Fibroblast of mammary gland (primary cell): Measurements from ENCODE around the gene CHTOP.
A peak's percentile ranks its signal among the peaks of the same experiment; 100 is the strongest.

Source experiments
- DNase-seq: peaks from one replicate; pipeline ENCODE4 v3.0.0-alpha.2; 2010; ENCODE audit warnings: low read depth
- H3K4me3 ChIP-seq: 2 replicates; pipeline ENCODE4 v1.5.1; 2011; ENCODE audit warnings: low read depth, mild to moderate bottlenecking, low read length, moderate library complexity; ENCODE audit not compliant: control insufficient read depth
- CTCF ChIP-seq: conservative IDR thresholded peaks from 2 replicates; pipeline ENCODE4 v1.5.1; 2011; ENCODE audit warnings: low read depth, low read length, inconsistent platforms; ENCODE audit not compliant: control insufficient read depth, insufficient read depth

The CHTOP gene

GRCh38 chr1:153612755-153613331 is 21.0 kb upstream of the CHTOP start, which contains the start of gene S100A16:
Gene S100A16, minus strand, starts transcription at chr1:153613137. Its CDS starts 4,986 bp downstream, at chr1:153608151.
- DNase-seq, result peak; percentile 68
- peak within 1 kb of the TSS; percentile 94 for H3K4me3 ChIP-seq
- TF ChIP-seq CTCF, result no peak

- DNase-seq, result no peak
- no peak for TF ChIP-seq CTCF
- H3K4me3 ChIP-seq, result peak overlapping the region; percentile 94
These were observed 20.5 kb upstream of the CHTOP start for GRCh38 chr1:153613406-153613805.

GRCh38 chr1:153614189-153614900 is 19.5 kb upstream of the CHTOP start:
- no peak overlapping the region for H3K4me3 ChIP-seq
- no peak for DNase-seq

GRCh38 chr1:153614906-153615305 is 19.0 kb upstream of the CHTOP start:
- no peak overlapping the region for H3K4me3 ChIP-seq

More at GRCh38 chr1:153614189-153614900, 19.5 kb upstream of the CHTOP start:
- peak; percentile 17 for TF ChIP-seq CTCF

GRCh38 chr1:153615406-153615805 is 18.5 kb upstream of the CHTOP start:
- no peak for DNase-seq
- no peak for TF ChIP-seq CTCF
- no peak overlapping the region for H3K4me3 ChIP-seq

More at GRCh38 chr1:153614906-153615305, 19.0 kb upstream of the CHTOP start:
- no peak for TF ChIP-seq CTCF
- DNase-seq, result no peak

GRCh38 chr1:153616144-153616916 is 17.5 kb upstream of the CHTOP start, which contains the start of gene S100A14:
Gene S100A14, minus strand, starts transcription at chr1:153616325. Its CDS starts 467 bp downstream, at chr1:153615858.
- no peak for DNase-seq
- no peak for TF ChIP-seq CTCF
- H3K4me3 ChIP-seq, result no peak within 1 kb of the TSS
